Fibroblast of lung (primary cell): ENCODE data around the gene ANKS1B.

Experiments used
- CTCF ChIP-seq, 2 donors: IDR thresholded peaks in 1 of 2; conservative IDR thresholded peaks in 1 of 2; 1 replicate in 1 of 2; 2 replicates in 1 of 2; pipeline ENCODE4 v1.5.1; 2011 to 2012; ENCODE audit warnings: low read length in 2 of 2, control low read depth in 1 of 2, inconsistent platforms in 1 of 2, low read depth in 1 of 2, mild to moderate bottlenecking in 1 of 2
- EZH2 ChIP-seq: IDR thresholded peaks from 2 replicates; pipeline ENCODE4 v1.5.1; 2012; ENCODE audit warnings: low read length, control low read depth, mild to moderate bottlenecking; ENCODE audit errors: missing control alignments

DNA sequence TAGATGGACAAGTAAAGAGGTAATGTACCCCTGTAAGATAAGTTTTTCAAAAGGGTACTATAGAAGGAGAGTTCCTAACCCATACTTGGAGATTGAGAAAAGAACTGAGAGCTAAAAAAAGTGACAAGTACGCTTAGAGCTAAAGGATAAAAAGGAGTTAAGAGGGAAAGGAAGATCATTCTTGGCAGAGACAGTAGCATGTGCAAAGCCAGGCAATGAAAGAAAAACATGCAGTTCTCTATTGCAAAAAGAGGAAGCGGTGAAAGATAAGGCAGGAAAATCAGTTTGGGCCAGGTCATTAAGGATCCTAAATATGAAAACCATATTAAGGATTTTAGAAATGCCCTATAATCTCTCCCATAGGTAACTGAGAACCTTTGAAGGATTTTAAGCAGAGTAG is 837.6 kb downstream of the ANKS1B start:
- no peak for TF ChIP-seq CTCF (conservative IDR thresholded peaks at IDR 0.05 in 1 of 2, IDR thresholded peaks at IDR 0.05 in 1 of 2; ENCODE audit: low read depth in 1 of 2, low read length in 2 of 2)
- no peak for TF ChIP-seq EZH2
